GM12864 (cell line): ENCODE measurements around the gene ISCU.
"Not testable (repeated sequence)": the region's sequence is repeated elsewhere in the genome, so short reads cannot be mapped to it uniquely, and the experiment has no call there.

Source experiments
- DNase-seq: peaks from one replicate; pipeline ENCODE4 v3.0.0-alpha.2; 2011; ENCODE audit warnings: low read depth
- H3K4me3 ChIP-seq: 2 replicates; pipeline ENCODE4 v1.5.1; 2011; ENCODE audit warnings: mild to moderate bottlenecking, low read depth, low read length, control low read depth
- TF ChIP-seq, protein P1 (sequence below): IDR thresholded peaks from 2 replicates; pipeline ENCODE4 v1.5.1; 2011; ENCODE audit warnings: low read depth, mild to moderate bottlenecking, moderate library complexity, low read length, control low read depth, inconsistent platforms; ENCODE audit errors: missing control alignments

ISCU gene

GRCh38 chr12:108570743-108571608, 8.6 kb downstream of the ISCU start:
- DNase-seq = no peak
- H3K4me3 ChIP-seq = no peak overlapping the region
- TF ChIP-seq, protein P1, sequence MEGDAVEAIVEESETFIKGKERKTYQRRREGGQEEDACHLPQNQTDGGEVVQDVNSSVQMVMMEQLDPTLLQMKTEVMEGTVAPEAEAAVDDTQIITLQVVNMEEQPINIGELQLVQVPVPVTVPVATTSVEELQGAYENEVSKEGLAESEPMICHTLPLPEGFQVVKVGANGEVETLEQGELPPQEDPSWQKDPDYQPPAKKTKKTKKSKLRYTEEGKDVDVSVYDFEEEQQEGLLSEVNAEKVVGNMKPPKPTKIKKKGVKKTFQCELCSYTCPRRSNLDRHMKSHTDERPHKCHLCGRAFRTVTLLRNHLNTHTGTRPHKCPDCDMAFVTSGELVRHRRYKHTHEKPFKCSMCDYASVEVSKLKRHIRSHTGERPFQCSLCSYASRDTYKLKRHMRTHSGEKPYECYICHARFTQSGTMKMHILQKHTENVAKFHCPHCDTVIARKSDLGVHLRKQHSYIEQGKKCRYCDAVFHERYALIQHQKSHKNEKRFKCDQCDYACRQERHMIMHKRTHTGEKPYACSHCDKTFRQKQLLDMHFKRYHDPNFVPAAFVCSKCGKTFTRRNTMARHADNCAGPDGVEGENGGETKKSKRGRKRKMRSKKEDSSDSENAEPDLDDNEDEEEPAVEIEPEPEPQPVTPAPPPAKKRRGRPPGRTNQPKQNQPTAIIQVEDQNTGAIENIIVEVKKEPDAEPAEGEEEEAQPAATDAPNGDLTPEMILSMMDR = peak; percentile 32

DNA sequence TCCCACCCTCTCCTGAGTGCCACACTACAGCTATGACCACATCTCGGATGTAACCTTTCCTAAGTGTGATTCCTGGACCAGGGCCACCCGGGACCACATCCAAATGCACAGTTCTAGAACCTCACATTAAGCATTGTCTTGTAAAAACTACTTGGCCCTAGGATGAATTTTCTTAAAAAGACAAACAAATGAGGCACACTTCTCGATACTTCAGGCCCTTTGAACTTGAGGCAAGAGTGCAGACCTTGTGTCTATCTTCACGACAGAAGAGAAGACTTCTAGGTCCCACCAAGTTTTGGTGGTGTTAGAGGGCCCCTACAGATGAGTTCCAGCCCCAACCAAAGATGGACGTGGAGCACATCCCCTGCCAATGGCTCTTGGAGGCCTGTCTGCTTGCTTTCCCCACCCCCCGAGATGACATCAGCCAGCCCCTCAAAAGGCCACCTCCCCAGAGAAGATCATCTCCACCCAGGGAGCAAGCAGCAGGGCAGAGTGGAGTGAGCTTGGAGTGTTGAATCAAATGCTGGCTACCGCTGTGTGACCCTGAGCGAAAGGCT, 9.3 kb downstream of the ISCU start:
- TF ChIP-seq, protein P1 = no peak
- DNase-seq = no peak
- H3K4me3 ChIP-seq = no peak overlapping the region; the same call in 1 of the 2 replicates

- no peak overlapping the region for H3K4me3 ChIP-seq
- DNase-seq = no peak
- TF ChIP-seq, protein P1 = no peak
Observed at GRCh38 chr12:108572166-108572790, 9.9 kb downstream of the ISCU start.

DNA sequence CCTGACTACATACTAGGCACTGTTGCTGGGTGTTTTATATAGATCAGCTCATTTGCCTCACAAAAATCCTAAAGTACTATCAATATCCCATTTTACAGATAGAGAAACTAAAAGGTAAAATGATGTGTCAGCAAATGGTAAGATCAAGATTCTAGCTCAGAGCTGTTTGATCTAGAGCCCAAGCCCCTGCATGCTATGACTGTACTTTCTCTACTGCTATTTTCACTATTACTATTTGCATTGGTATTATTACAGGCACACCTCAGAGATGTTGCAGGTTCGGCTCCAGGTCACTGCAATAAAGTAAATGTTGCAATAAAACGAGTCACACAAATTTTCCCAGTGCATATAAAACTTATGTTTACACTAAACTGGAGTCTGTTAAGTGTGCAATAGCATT, 10.9 kb downstream of the ISCU start:
- DNase-seq = no peak
- TF ChIP-seq, protein P1 = no peak
- no peak overlapping the region for H3K4me3 ChIP-seq

- DNase-seq, H3K4me3 ChIP-seq: not testable (repeated sequence)
Observed at GRCh38 chr12:108574276-108574675, 11.9 kb downstream of the ISCU start.

- TF ChIP-seq, protein P1 = no peak
Observed at GRCh38 chr12:108575199-108575912, 13.0 kb downstream of the ISCU start.

More at GRCh38 chr12:108575199-108575912, 13.0 kb downstream of the ISCU start:
- DNase-seq = no peak
- no peak overlapping the region for H3K4me3 ChIP-seq
